Thoracic aorta (tissue), 2 donors: ENCODE results near the gene CLEC12A. TPM values are rescaled to one million over a fixed set of nuclear protein-coding genes. Genes with fewer than 3 reads are reported as not detected.

Source experiments
- ATAC-seq: fragments of 150-250 bp; one replicate; pipeline ENCODE4 v1.8.0; 2017; ENCODE audit warnings: low read depth; ENCODE audit not compliant: insufficient number of reproducible peaks, low FRiP score
- DNase-seq: peaks from one replicate; pipeline ENCODE4 v3.0.0-alpha.2; 2020; ENCODE audit warnings: low spot score
- H3K27ac ChIP-seq, 2 donors: fragments of 200-600 bp; sonication (generic); 1 replicate in 1 of 2; 2 replicates in 1 of 2; pipeline ENCODE4 v1.5.1; 2016; ENCODE audit warnings: mild to moderate bottlenecking in 2 of 2, moderate library complexity in 2 of 2
- H3K27me3 ChIP-seq: fragments of 200-600 bp; sonication (generic); replicated peaks from 2 replicates; pipeline ENCODE4 v1.6.0; 2016; ENCODE audit warnings: mild to moderate bottlenecking; ENCODE audit not compliant: insufficient read depth
- H3K36me3 ChIP-seq: fragments of 200-600 bp; sonication (generic); one replicate; pipeline ENCODE4 v1.5.1; 2016
- H3K4me1 ChIP-seq, 2 donors: fragments of 200-600 bp; sonication (generic); 1 replicate in 1 of 2; 2 replicates in 1 of 2; pipeline versions ENCODE4 v1.5.1 to v1.6.0; 2016; ENCODE audit warnings: low read depth in 2 of 2, mild to moderate bottlenecking in 1 of 2; ENCODE audit not compliant: control insufficient read depth in 1 of 2
- H3K4me3 ChIP-seq: fragments of 200-600 bp; sonication (generic); 2 replicates; pipeline ENCODE4 v1.5.1; 2016; ENCODE audit warnings: mild to moderate bottlenecking
- H3K9me3 ChIP-seq: fragments of 200-600 bp; sonication (generic); 2 replicates; pipeline ENCODE4 v1.5.1; 2016
- CTCF ChIP-seq: fragments of 200-600 bp; sonication (generic); IDR thresholded peaks from one replicate; pipeline ENCODE4 v1.5.1; 2019; ENCODE audit warnings: antibody characterized with exemption
- total RNA-seq, 2 donors: library from RNA; depleted of rRNA; stranded (reverse); fragments of >200 nt; gene quantifications; one replicate each; pipeline versions ENCODE4 v1.1.0 to v1.2.3, GENCODE V29; 2016

The CLEC12A gene
- 1 to 10 TPM in 1 of 2 donors, under 1 TPM in 1; 0.42 to 1.1 TPM for total RNA-seq

- Histone ChIP-seq H3K27ac (no peak within 1 kb of the TSS), H3K9me3 (no peaks in the 10 kb centered on the region), H3K4me1 (no peaks in the 10 kb centered on the region), H3K36me3 (no peaks in the 10 kb centered on the region), H3K27me3 (no peaks in the 10 kb centered on the region), H3K4me3 (no peak within 1 kb of the TSS)
- ATAC-seq (no peak), DNase-seq (no peak)
- TF ChIP-seq CTCF, result no peak
Measured at GRCh38 chr12:9971181-9971580, at the start of gene CLEC12A. CLEC12A (plus strand) TSS chr12:9971409; CDS start chr12:9971597, 188 bp downstream.

GRCh38 chr12:9922429-9922828 lies 48.8 kb upstream of the CLEC12A start:
- H3K27ac ChIP-seq, result no peak overlapping the region
- DNase-seq, result no peak
- H3K27me3 ChIP-seq, result no peaks in the 10 kb centered on the region
- H3K36me3 ChIP-seq, result no peaks in the 10 kb centered on the region
- no peak for TF ChIP-seq CTCF
- H3K9me3 ChIP-seq, result no peaks in the 10 kb centered on the region
- ATAC-seq, result no peak
- no peaks in the 10 kb centered on the region for H3K4me1 ChIP-seq
- no peak overlapping the region for H3K4me3 ChIP-seq

GRCh38 chr12:9925705-9926393 lies 45.4 kb upstream of the CLEC12A start:
- H3K4me3 ChIP-seq, result peak overlapping the region; percentile 38
- no peak for ATAC-seq

GRCh38 chr12:9926876-9927275 lies 44.3 kb upstream of the CLEC12A start:
- no peaks in the 10 kb centered on the region for H3K27me3 ChIP-seq
- H3K4me3 ChIP-seq, result no peak overlapping the region
- ATAC-seq (no peak), DNase-seq (no peak)
- no peak for TF ChIP-seq CTCF
- no peaks in the 10 kb centered on the region for H3K4me1 ChIP-seq
- H3K36me3 ChIP-seq, result no peaks in the 10 kb centered on the region
- H3K9me3 ChIP-seq, result no peaks in the 10 kb centered on the region
- no peak overlapping the region for H3K27ac ChIP-seq

More at GRCh38 chr12:9925705-9926393, 45.4 kb upstream of the CLEC12A start:
- H3K9me3 ChIP-seq, result no peaks in the 10 kb centered on the region
- H3K36me3 ChIP-seq, result no peaks in the 10 kb centered on the region
- no peak overlapping the region for H3K27ac ChIP-seq
- no peaks in the 10 kb centered on the region for H3K27me3 ChIP-seq
- no peak for DNase-seq
- TF ChIP-seq CTCF, result peak; percentile 19
- H3K4me1 ChIP-seq, result no peaks in the 10 kb centered on the region

- TF ChIP-seq CTCF, result no peak
Measured at GRCh38 chr12:9928607-9929006, 42.6 kb upstream of the CLEC12A start.

More at GRCh38 chr12:9928607-9929006, 42.6 kb upstream of the CLEC12A start:
- no peaks in the 10 kb centered on the region for H3K9me3 ChIP-seq
- H3K4me3 ChIP-seq, result no peak overlapping the region
- DNase-seq, result no peak
- H3K27me3 ChIP-seq, result no peaks in the 10 kb centered on the region
- no peaks in the 10 kb centered on the region for H3K36me3 ChIP-seq
- H3K27ac ChIP-seq, result no peak overlapping the region
- no peak for ATAC-seq
- no peaks in the 10 kb centered on the region for H3K4me1 ChIP-seq
